Endothelial cell of umbilical vein (primary cell): ENCODE data around the gene TPCN2. TPM values are rescaled to one million over a fixed set of nuclear protein-coding genes. Genes with fewer than 3 reads are reported as not detected.

Source experiments
- BruUV-seq: library from RNA; stranded (reverse); fragments of 400-500 nt; replicated peaks from 2 replicates; lab custom pipeline; 2021; lab: Mats Ljungman, UMichigan
- CTCF ChIA-PET: fragments of 300-600, 350-600 bp; sonication (Branson Sonifier 250); formaldehyde crosslinking; loops from one replicate; lab custom pipeline; 2021; ENCODE audit warnings: antibody characterized with exemption, inconsistent platforms; lab: Charles Lee
- POLR2A ChIA-PET: fragments of 300-600, 350-600 bp; sonication (Branson Sonifier 250); formaldehyde crosslinking; loops from one replicate; lab custom pipeline; 2021; ENCODE audit warnings: antibody characterized with exemption, inconsistent platforms; lab: Charles Lee
- DNase-seq: peaks from one replicate; pipeline ENCODE4 v3.0.0-alpha.2; 2011; ENCODE audit warnings: low read depth, low spot score
- FAIRE-seq: peaks from 2 replicates; lab custom pipeline; 2011; peaks lifted over from hg19 to GRCh38; lab: Jason Lieb, UNC
- H2AFZ ChIP-seq: 2 replicates; pipeline ENCODE4 v1.6.0; 2012; ENCODE audit warnings: low read depth, low read length, control low read depth, inconsistent platforms
- H3K27ac ChIP-seq: 2 replicates; pipeline ENCODE4 v1.5.1; 2011; ENCODE audit warnings: low read depth, mild to moderate bottlenecking, control low read depth, low read length, moderate library complexity; ENCODE audit not compliant: insufficient read depth
- H3K27me3 ChIP-seq, 2 experiments: 2 replicates each; pipeline versions ENCODE4 v1.6.0 to v1.6.1; 2011; ENCODE audit warnings: low read length in 2 of 2, mixed read lengths in 1 of 2; ENCODE audit not compliant: control insufficient read depth in 2 of 2, insufficient read depth in 2 of 2
- H3K36me3 ChIP-seq, 2 experiments: 2 replicates in 1 of 2; 3 replicates in 1 of 2; pipeline ENCODE4 v1.5.1; 2011; ENCODE audit warnings: low read length in 2 of 2, mild to moderate bottlenecking in 1 of 2, moderate library complexity in 1 of 2; ENCODE audit not compliant: control insufficient read depth in 2 of 2, insufficient read depth in 2 of 2; ENCODE audit errors: extremely low read depth in 1 of 2
- H3K4me1 ChIP-seq: 3 replicates; pipeline ENCODE4 v1.5.1; 2011; ENCODE audit warnings: mild to moderate bottlenecking, low read length; ENCODE audit not compliant: control insufficient read depth, insufficient read depth; ENCODE audit errors: extremely low read depth
- H3K4me2 ChIP-seq: 2 replicates; pipeline ENCODE4 v1.6.1; 2011; ENCODE audit warnings: low read length, control low read depth, mixed read lengths; ENCODE audit not compliant: insufficient read depth
- H3K4me3 ChIP-seq, 3 experiments: fragments of 200-600 bp in 1 of 3; sonication (generic), shearing (Covaris generic) in 1 of 3; replicated peaks in 1 of 3; 2 replicates each; pipeline ENCODE4 v1.5.1; 2011 to 2016; ENCODE audit warnings: control low read depth in 3 of 3, low read length in 3 of 3, mild to moderate bottlenecking in 2 of 3, inconsistent platforms in 1 of 3, low read depth in 1 of 3, moderate library complexity in 1 of 3; ENCODE audit not compliant: insufficient read depth in 1 of 3
- H3K79me2 ChIP-seq: 2 replicates; pipeline ENCODE4 v1.6.0; 2012; ENCODE audit warnings: low read length, inconsistent platforms; ENCODE audit not compliant: control insufficient read depth, insufficient read depth
- H3K9ac ChIP-seq: replicated peaks from 2 replicates; pipeline ENCODE3; 2011; ENCODE audit warnings: low read length, control low read depth; ENCODE audit not compliant: insufficient read depth; ENCODE audit errors: extremely low read depth
- H3K9me1 ChIP-seq: replicated peaks from 3 replicates; pipeline ENCODE4 v1.6.0; 2011; ENCODE audit warnings: mild to moderate bottlenecking, low read length; ENCODE audit not compliant: control insufficient read depth, insufficient read depth; ENCODE audit errors: extremely low read depth
- H3K9me3 ChIP-seq: replicated peaks from 2 replicates; pipeline ENCODE4 v1.5.1; 2012; ENCODE audit warnings: low read length, inconsistent platforms; ENCODE audit not compliant: control insufficient read depth, insufficient read depth
- H4K20me1 ChIP-seq: replicated peaks from 2 replicates; pipeline ENCODE3; 2011; ENCODE audit warnings: mild to moderate bottlenecking, low read length; ENCODE audit not compliant: control insufficient read depth, insufficient read depth; ENCODE audit errors: extremely low read depth
- CTCF ChIP-seq, 2 donors: IDR thresholded peaks; 1 replicate in 1 of 2; 2 replicates in 1 of 2; pipeline ENCODE4 v1.5.1; 2011; ENCODE audit warnings: low read length in 2 of 2, mild to moderate bottlenecking in 2 of 2, moderate library complexity in 2 of 2, control low read depth in 1 of 2, inconsistent platforms in 1 of 2, low read depth in 1 of 2; ENCODE audit not compliant: insufficient read depth in 1 of 2; ENCODE audit errors: extremely low read depth in 1 of 2
- GATA2 ChIP-seq: IDR thresholded peaks from 2 replicates; pipeline ENCODE4 v1.7.0; 2011; ENCODE audit warnings: low read depth, mild to moderate bottlenecking, moderate library complexity, mixed read lengths, low read length; ENCODE audit not compliant: insufficient read length, insufficient read depth
- JUN ChIP-seq: IDR thresholded peaks from 2 replicates; pipeline ENCODE4 v1.6.1; 2011; ENCODE audit warnings: borderline replicate concordance, low read depth; ENCODE audit not compliant: insufficient read length, insufficient read depth
- POLR2A ChIP-seq: IDR thresholded peaks from 2 replicates; pipeline ENCODE4 v1.6.1; 2012; ENCODE audit warnings: low read depth, mild to moderate bottlenecking, control low read depth, low read length
- POLR2AphosphoS5 ChIP-seq: IDR thresholded peaks from 2 replicates; pipeline ENCODE4 v1.6.1; 2012; ENCODE audit warnings: low read depth, mild to moderate bottlenecking, control low read depth, low read length, moderate library complexity; ENCODE audit not compliant: insufficient read depth
- dilution Hi-C: fragments of 300-500 bp; cut with MboI; formaldehyde crosslinking; loops from one replicate; pipeline ENCODE4 v1.15.0; 2019; ENCODE audit warnings: low sequenced_read_pairs; ENCODE audit not compliant: extremely low pct_ligation_motif_present
- intact Hi-C: fragments of 100-400 bp; cut with micrococcal nuclease; formaldehyde crosslinking; loops from one replicate; pipeline ENCODE4 v1.10.0; 2022
- polyA plus RNA-seq, 4 experiments: library from polyadenylated mRNA; depleted of rRNA in 3 of 4; stranded (reverse) in 3 of 4; unstranded in 1 of 4; fragments of >200 nt; gene quantifications; 2 replicates each; pipeline versions ENCODE4 v1.2.1 to v1.2.3, GENCODE V29; 2011 to 2012; ENCODE audit warnings: missing spikeins in 1 of 4
- total RNA-seq: library from RNA; stranded (reverse); gene quantifications from 2 replicates; pipeline ENCODE4 v1.2.3, GENCODE V29; 2021
- TF ChIP-seq, protein P1 (sequence below): IDR thresholded peaks from 2 replicates; pipeline ENCODE4 v1.6.1; 2011; ENCODE audit not compliant: insufficient read depth, insufficient read length

Gene TPCN2
- total and polyA plus RNA-seq, 2 donors (not counting 3 experiments of a cell fraction or from before 2014, with no cell fraction given): 10.3 to 13.4 TPM

- POLR2A ChIA-PET: no interaction called here
- Histone ChIP-seq H3K27ac (no peak overlapping the region), H3K36me3 (peaks cover 0 to 10% of the 10 kb centered on the region in 2 experiments), H3K27me3 (no peaks in the 10 kb centered on the region), H3K4me2 (no peak overlapping the region), H3K4me1 (no peaks in the 10 kb centered on the region), H3K9me1 (no peaks in the 10 kb centered on the region), H3K9me3 (no peaks in the 10 kb centered on the region), H3K9ac (no peak overlapping the region), H3K79me2 (no peaks in the 10 kb centered on the region), H3K4me3 (no peak overlapping the region), H2AFZ (no peak overlapping the region), H4K20me1 (no peaks in the 10 kb centered on the region)
- FAIRE-seq (no peak), DNase-seq (no peak)
- intact Hi-C loops (no loop called here), dilution Hi-C loops (no loop called here)
- CTCF ChIA-PET: interaction anchor here (0.9 kb wide), 1 partner anchor 105 kb away, joined by 3 read pairs; no protein-coding TSS in a partner anchor
- BruUV-seq: no TSS peak
- TF ChIP-seq, protein P1, sequence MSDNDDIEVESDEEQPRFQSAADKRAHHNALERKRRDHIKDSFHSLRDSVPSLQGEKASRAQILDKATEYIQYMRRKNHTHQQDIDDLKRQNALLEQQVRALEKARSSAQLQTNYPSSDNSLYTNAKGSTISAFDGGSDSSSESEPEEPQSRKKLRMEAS: no peak
- TF ChIP-seq POLR2A: no peak
- no peak for TF ChIP-seq GATA2
Observed at GRCh38 chr11:69059985-69060384, 11.3 kb downstream of the TPCN2 start.

- Histone ChIP-seq H3K4me3 (no peak overlapping the region), H3K9ac (no peak overlapping the region), H2AFZ (no peak overlapping the region), H3K79me2 (no peaks in the 10 kb centered on the region), H3K4me2 (no peak overlapping the region), H3K9me3 (no peaks in the 10 kb centered on the region), H3K27ac (no peak overlapping the region), H3K9me1 (no peaks in the 10 kb centered on the region), H3K36me3 (peaks cover 0 to 9% of the 10 kb centered on the region in 2 experiments), H3K27me3 (no peaks in the 10 kb centered on the region), H3K4me1 (no peaks in the 10 kb centered on the region), H4K20me1 (no peaks in the 10 kb centered on the region)
- no TSS peak for BruUV-seq
- DNase-seq: no peak
- intact Hi-C loops (no loop called here), dilution Hi-C loops (no loop called here)
- CTCF ChIA-PET: no interaction called here
- POLR2A ChIA-PET: no interaction called here
- TF ChIP-seq POLR2AphosphoS5 (no peak), JUN (no peak), CTCF (IDR thresholded peaks at IDR 0.05; ENCODE audit: extremely low read depth in 1 of 2, insufficient read depth in 1 of 2, low read depth in 1 of 2, low read length in 2 of 2) (no peak), GATA2 (no peak), POLR2A (no peak)
- FAIRE-seq: no peak
Observed at GRCh38 chr11:69060806-69061712, 12.3 kb downstream of the TPCN2 start.
